GM21381 (cell line): ENCODE results near the gene LGR6.
"Not testable (repeated sequence)": the region's sequence is repeated elsewhere in the genome, so short reads cannot be mapped to it uniquely, and the experiment has no call there.

ENCODE experiments used
- ATAC-seq: cut with Tn5 transposase; IDR thresholded peaks from one replicate; pipeline ENCODE4 v1.9.1; 2021; ENCODE audit warnings: mild to moderate bottlenecking, moderate library complexity; ENCODE audit not compliant: unreplicated experiment

Gene LGR6

DNA sequence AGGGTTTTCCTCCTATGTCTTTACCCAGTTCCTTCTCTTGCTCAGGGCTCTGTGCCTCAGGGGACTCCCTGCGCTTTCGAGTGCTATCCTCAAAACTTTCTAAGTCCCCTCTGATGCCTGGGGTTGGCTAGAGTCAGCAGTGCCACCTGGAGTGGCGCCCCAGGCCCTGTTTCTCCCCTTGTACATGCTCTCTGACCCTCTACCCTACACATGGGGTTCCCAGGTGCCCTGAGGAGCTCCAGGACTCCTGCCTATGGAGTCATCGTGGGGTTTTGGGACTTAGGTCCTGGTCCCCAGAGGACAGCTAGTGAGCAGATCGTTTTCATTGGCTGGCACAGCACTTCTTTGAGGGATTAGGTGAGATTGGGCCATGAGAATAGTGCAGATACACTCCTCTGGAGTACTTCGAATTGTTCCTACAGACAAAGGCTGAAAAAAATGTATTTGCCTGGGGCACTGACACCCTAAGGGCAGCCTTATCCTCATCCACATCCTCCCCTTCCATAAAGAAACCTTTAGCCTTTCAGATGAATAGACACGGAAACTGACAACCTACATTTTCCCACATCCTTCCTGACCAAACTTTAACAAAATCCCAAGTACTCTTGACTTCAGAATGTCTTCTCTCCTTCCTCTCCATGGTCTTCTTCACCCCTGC is 41.5 kb downstream of the LGR6 start:
- no peak for ATAC-seq

GRCh38 chr1:202235856-202236837 is 42.5 kb downstream of the LGR6 start:
- no peak for ATAC-seq

DNA sequence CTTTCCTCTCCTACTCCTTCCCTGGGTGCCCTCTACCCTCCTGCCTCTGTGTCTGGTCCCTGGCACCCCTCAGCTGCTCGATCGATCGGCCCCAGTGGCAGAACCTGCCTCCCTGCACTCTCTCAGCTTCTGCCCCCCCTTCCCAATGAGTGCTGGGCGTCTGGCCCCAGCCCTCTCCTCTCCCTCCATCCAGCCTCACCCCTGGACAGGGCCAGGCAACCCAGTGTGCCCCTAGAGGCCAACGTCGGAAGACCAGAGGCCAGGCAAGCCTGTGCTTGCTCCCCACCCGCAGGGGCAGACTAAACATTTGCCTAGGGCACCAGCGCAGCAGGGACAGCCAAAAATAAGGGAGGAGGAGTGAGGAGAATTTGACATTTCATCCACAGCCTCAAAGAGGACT is 43.5 kb downstream of the LGR6 start:
- no peak for ATAC-seq

DNA sequence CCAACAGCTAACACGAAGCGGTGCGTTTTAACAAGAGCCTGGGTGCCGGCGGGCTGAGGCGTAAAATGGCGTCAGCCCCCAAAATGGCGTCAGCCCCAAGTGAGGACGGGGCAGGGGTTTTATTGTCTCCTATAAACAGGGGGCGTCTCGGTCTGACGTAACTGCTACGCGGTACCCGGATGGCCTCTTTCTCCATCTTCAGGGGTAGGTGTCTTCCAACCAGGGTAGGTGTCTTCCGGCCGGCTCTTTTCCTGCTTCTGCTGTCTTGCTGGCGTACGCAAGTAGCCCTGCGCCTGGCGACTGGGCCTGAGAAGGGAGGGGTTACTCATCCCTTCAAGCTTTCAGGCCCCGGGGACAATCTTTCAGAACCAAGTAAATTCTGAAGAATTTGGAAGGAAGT is 45.3 kb downstream of the LGR6 start:
- no peak for ATAC-seq

GRCh38 chr1:202240226-202240625 is 46.6 kb downstream of the LGR6 start:
- not testable (repeated sequence) for ATAC-seq

DNA sequence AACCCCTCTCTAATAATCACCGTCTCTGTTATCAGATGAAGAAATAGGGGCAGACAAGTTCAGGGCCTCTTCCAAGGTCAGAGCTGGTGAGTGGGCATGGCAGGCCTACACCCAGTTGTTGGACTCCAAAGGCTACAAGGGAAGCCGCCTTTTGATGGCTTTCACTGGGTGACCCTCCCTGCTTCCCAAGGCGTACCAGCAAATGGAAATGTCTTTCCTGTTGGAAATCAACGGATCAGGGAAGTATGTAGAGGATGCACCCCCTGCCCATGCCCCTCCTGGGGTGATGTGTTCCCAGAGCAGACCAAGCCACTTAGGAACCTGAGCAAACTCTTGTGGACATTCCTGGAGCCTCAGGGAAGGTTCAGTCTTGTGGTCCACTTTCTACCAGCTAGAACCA is 47.4 kb downstream of the LGR6 start:
- no peak for ATAC-seq

DNA sequence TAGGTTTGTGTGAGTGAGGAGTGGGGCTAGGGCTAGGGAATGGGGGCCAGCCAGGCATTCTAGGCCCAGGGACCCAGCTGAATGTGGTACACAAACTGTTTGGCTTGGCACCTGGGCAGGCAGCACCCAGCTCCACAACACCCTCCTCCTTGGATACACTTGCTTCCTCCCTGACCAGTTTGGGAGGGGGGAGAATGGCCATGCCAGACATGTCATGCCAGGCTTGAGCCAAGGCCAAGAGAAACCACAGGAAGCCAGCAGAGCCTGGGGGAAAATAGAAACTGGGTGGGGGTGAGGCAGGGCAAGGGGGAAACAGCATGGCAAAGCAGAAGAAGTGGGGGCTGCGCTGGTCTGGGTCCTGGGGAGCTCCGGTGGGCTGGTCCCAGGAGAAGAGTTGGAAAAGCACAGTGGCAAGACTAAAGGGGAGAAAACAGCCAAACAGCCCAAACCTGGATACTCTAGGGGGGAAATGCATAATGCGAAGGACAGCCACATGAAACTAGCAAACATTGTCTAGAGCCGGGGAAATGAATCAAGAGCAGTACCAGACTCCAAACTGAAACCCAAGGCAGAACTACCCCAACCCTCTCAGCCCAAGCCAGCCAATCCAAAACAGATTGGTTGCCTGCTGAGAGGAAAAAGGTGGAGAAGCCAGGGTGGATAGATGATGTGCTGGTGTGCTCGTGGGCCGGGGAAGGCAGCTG is 47.9 kb downstream of the LGR6 start:
- no peak for ATAC-seq

DNA sequence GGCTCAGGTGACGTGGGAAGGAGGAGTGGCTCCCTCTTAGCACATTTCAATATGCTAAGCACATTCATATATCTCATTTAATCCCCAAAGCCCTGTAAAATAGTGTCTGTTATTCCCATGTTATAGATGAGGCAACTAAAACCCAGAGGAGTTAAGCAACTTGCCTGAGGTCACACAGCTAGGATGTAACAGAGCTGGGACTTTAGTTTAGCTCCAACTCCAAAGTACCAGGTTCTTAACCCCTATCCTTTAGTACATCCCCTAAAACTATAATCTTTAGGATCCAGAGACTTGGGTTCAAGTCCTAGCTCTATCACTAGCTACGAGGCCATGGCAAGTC is 48.5 kb downstream of the LGR6 start:
- no peak for ATAC-seq

- no peak for ATAC-seq
Observed at GRCh38 chr1:202243006-202243405, 49.4 kb downstream of the LGR6 start.

- no peak for ATAC-seq
Observed at GRCh38 chr1:202244841-202245261, 51.3 kb downstream of the LGR6 start.

DNA sequence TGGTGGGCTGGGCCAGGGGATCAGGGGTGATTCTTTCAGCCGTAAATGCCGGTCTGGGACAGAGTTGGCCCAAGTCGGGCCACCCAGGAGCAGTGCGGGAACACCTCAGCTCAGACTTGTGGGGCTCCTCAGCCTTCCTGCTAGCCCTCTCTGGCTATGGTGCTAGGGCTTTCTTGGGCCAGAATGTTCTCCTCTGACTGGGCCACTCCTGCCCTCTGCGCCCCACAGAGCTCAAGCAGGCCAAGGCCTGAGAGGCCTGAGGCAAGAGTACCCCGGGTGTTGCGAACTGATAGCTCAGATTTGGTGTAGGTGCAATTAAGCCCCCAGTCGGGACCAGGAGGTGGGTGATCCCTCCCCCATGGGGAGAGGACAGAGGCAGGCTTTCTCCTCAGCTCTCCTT is 51.8 kb downstream of the LGR6 start:
- ATAC-seq: no peak

DNA sequence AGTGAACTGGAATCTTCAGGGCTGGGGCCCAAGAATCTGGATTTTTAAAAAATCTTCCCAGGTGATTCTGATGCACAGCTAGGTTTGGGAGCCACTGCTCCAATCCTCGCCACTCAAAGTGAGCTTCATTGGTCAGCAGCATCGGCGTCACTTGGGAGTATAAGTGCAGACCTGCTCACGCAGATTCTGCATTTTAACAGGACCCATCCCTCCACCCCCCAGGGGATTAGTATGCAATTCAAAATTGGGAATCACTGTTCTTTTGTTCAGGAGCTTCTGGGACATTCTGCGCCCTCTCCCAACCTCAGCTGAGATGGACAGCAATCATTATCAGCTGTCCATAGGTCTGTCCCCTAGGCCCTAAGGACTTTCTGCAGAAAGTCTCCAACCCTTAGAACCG is 53.5 kb downstream of the LGR6 start:
- no peak for ATAC-seq

- ATAC-seq: no peak
Observed at GRCh38 chr1:202247837-202248795, 54.5 kb downstream of the LGR6 start.

GRCh38 chr1:202248861-202249260 is 55.3 kb downstream of the LGR6 start:
- ATAC-seq: no peak

DNA sequence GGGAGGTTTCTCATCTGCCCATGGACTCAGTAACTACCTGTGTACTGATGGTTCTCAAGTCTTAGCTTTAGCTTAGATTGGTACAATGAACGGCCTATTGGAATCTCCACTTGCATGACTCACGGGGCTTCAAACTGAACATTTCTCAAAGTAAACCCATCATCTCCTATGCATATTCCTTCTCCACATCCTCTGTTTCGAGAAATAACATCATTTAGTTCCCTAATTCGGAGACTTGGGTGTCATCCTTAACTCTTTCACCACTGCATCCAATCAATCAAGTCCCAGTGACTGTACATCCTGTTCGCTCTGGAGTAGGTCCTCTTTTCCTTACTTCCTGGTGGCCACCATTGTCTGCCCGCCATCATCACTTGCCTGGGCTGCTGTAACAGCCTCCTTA is 55.8 kb downstream of the LGR6 start:
- no peak for ATAC-seq

DNA sequence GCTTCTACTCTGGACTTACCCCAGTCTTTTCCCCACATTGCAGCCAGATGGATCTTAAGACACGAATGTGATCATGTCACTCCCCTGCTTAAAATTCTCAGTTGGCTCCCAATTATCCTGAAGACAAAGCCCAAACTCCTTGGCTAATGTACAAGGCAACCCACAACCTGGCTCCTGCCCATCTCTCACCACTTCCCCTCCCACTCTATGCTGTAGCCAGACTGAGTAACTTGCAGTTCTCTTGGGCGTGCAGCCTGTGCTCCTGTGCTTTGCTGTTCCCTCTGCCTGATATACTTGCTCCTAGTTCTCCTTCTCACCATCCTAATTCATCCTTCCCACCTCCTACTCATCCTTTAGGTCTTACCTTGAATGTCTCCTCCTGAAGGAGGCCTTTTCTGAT is 56.2 kb downstream of the LGR6 start:
- ATAC-seq: no peak

DNA sequence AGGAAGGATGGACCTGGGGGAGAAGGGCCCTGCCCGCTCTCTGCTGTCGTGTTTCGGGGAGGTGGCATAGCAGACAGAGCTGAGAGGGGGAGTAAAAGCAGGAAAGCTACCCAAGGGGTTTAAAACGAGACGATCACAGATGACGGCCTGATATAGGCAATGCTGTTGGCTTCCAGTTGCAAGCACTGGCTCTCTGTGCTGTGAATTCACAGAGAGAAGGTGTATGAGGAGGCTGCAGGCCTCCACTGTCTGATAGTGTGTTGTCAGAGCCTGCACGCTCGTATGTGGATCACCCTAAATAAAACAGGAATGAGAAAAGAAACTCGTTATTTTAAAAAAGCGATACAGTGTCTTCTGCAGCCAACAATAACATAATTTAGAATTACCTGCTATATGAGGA is 57.4 kb downstream of the LGR6 start:
- no peak for ATAC-seq

- no peak for ATAC-seq
Observed at GRCh38 chr1:202251424-202252256, 58.0 kb downstream of the LGR6 start.

GRCh38 chr1:202252271-202252670 is 58.7 kb downstream of the LGR6 start:
- no peak for ATAC-seq
